Upper lobe of left lung (tissue), 6 donors: Measurements from ENCODE around the gene TP53TG5. TPM values are rescaled to one million over a fixed set of nuclear protein-coding genes. Genes with fewer than 3 reads are reported as not detected.

Source experiments
- ATAC-seq, 2 donors: fragments of 200-7000 bp; cut with Tn5 transposase; one replicate each; pipeline ENCODE4 v1.9.1; 2022; ENCODE audit warnings: mild to moderate bottlenecking in 2 of 2, moderate library complexity in 2 of 2; ENCODE audit not compliant: low FRiP score in 2 of 2
- DNase-seq, 2 donors: peaks; one replicate each; pipeline ENCODE4 v3.0.0-alpha.2; 2019 to 2020
- H3K27ac ChIP-seq, 4 donors: fragments of 200-600 bp; sonication (generic); one replicate each; pipeline ENCODE4 v1.5.1; 2016 to 2019
- H3K27me3 ChIP-seq, 4 donors: fragments of 200-600 bp; sonication (generic); one replicate each; pipeline ENCODE4 v1.5.1; 2017 to 2019
- H3K36me3 ChIP-seq, 4 donors: fragments of 200-600 bp; sonication (generic); one replicate each; pipeline ENCODE4 v1.5.1; 2016 to 2019
- H3K4me1 ChIP-seq, 4 donors: fragments of 200-600 bp; sonication (generic); one replicate each; pipeline ENCODE4 v1.5.1; 2018 to 2019
- H3K4me3 ChIP-seq, 4 donors: fragments of 200-600 bp; sonication (generic); one replicate each; pipeline ENCODE4 v1.5.1; 2017 to 2019; ENCODE audit warnings: mild to moderate bottlenecking in 2 of 4, moderate library complexity in 1 of 4
- H3K9me3 ChIP-seq, 4 donors: fragments of 200-600 bp; sonication (generic); one replicate each; pipeline ENCODE4 v1.5.1; 2018 to 2019
- CTCF ChIP-seq, 6 experiments: fragments of 450-650 bp in 4 of 6; fragments of 200-600 bp in 2 of 6; sonication (generic) in 2 of 6; IDR thresholded peaks; one replicate each; pipeline ENCODE4 v1.5.1; 2016 to 2019; ENCODE audit warnings: antibody characterized with exemption in 6 of 6
- EP300 ChIP-seq, 4 donors: sonication (generic); formaldehyde crosslinking; IDR thresholded peaks; one replicate each; pipeline ENCODE4 v1.5.1; 2017; ENCODE audit warnings: antibody characterized with exemption in 4 of 4, control low read depth in 2 of 4
- POLR2A ChIP-seq, 4 donors: fragments of 450-650 bp; IDR thresholded peaks; one replicate each; pipeline ENCODE4 v1.5.1; 2016 to 2017; ENCODE audit warnings: antibody characterized with exemption in 4 of 4, mild to moderate bottlenecking in 2 of 4
- POLR2AphosphoS5 ChIP-seq, 2 donors: sonication (generic); formaldehyde crosslinking; IDR thresholded peaks; one replicate each; pipeline ENCODE4 v1.5.1; 2017; ENCODE audit warnings: antibody characterized with exemption in 2 of 2
- WGBS, 2 donors: methylation state at CpG; one replicate each; pipeline ENCODE4 v1.1.5; 2017 to 2018; 5-methylcytosine and 5-hydroxymethylcytosine counted together
- total RNA-seq, 6 donors: library from RNA; depleted of rRNA in 4 of 6; stranded (reverse); fragments of >200 nt in 4 of 6; gene quantifications; one replicate each; pipeline versions ENCODE4 v1.1.0 to v1.2.1, GENCODE V29; 2016 to 2021
- donor health status: DM: no; HTN: no; CAD: no; lungs with moderate emphysema.
- donor health status: DM: no; HTN: yes; CAD: no; lungs with severe emphysema.

The TP53TG5 gene
- total RNA-seq, 6 donors from 2014 or later, result not detected

DNA sequence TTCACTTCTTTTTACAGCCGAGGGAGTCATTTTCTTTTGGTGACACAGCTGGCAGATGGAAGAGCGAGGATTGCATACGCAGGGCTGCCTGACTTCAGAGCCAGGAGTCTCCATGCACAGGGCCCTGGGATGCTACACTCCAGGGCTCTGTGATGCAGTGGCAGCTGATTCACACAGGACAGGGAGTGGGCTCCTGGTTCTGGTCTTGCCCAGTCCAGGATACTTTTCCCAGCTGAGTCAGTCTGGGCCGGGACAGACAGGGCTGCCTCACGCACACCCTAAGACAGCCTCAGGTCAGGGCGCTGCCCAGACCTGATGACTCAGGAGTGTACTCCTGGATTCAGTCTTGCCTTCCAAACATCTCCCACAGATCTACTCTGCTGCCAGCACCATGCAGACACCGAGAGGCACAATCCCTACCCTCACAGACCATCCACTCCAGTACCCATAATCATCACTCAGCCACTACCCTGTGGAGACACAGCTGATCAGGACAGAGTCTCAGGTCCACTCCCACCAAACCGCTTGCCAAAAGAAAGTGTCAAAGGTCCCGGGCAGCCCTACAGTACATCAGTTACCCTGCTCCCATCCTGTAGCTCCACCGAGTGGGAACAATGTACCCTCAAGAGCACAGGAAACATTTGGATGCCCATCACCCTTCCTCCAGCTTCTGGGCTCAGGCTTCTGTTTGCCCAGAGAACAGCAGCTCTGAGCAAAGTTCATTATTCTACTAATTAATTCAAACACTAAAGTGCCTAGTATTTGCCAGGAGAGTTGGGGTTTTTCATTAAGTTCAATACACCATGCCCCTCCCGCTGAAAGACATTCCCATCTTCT, 41.4 kb downstream of the TP53TG5 start:
- H3K27ac ChIP-seq, result peak overlapping the region; percentile 76 to 92 (median 92)
- peaks cover 22 to 56% (median 41%) of the 10 kb centered on the region in 4 donors for H3K4me1 ChIP-seq
- peaks cover 12 to 60% (median 29%) of the 10 kb centered on the region in 4 donors for H3K36me3 ChIP-seq
- TF ChIP-seq POLR2A (IDR thresholded peaks at IDR 0.05) (no peak), POLR2AphosphoS5 (IDR thresholded peaks at IDR 0.05) (peak; percentile 26 to 37), EP300 (IDR thresholded peaks at IDR 0.05) (no peak), CTCF (IDR thresholded peaks at IDR 0.05) (no peak)
- no peak overlapping the region for H3K4me3 ChIP-seq
- DNase-seq (no peak), ATAC-seq (peak; percentile 42 to 53)
- H3K27me3 ChIP-seq, result no peaks in the 10 kb centered on the region
- WGBS, 2 donors, result 65 to 73% methylated on average over 10 to 11 of the region's 11 CpGs
- H3K9me3 ChIP-seq, result no peaks in the 10 kb centered on the region

- no peak for TF ChIP-seq EP300 (IDR thresholded peaks at IDR 0.05)
- no peak for TF ChIP-seq POLR2A (IDR thresholded peaks at IDR 0.05)
- no peak for TF ChIP-seq CTCF (IDR thresholded peaks at IDR 0.05)
- no peak for TF ChIP-seq POLR2AphosphoS5 (IDR thresholded peaks at IDR 0.05)
- peaks cover 0 to 23% (median 5%) of the 10 kb centered on the region in 4 donors for H3K4me1 ChIP-seq
- H3K36me3 ChIP-seq, result peaks cover 42 to 93% (median 69%) of the 10 kb centered on the region in 4 donors
- ATAC-seq, result no peak
- H3K27me3 ChIP-seq, result no peaks in the 10 kb centered on the region
- WGBS, 2 donors, result 93 to 97% methylated on average over 3 of the region's 3 CpGs
- H3K27ac ChIP-seq, result no peak overlapping the region
- no peak overlapping the region for H3K4me3 ChIP-seq
- H3K9me3 ChIP-seq, result no peaks in the 10 kb centered on the region
- no peak for DNase-seq
Observed at GRCh38 chr20:45330476-45330875, 47.6 kb downstream of the TP53TG5 start.

- H3K4me3 ChIP-seq, result no peak overlapping the region
- TF ChIP-seq POLR2A (IDR thresholded peaks at IDR 0.05) (no peak), POLR2AphosphoS5 (IDR thresholded peaks at IDR 0.05) (peak; percentile 27 to 37)
- H3K36me3 ChIP-seq, result peaks cover 40 to 92% (median 70%) of the 10 kb centered on the region in 4 donors
- ATAC-seq (peak; percentile 37 to 65), DNase-seq (no peak)
- 61 to 79% methylated on average over 7 of the region's 7 CpGs for WGBS, 2 donors
- H3K27me3 ChIP-seq, result no peaks in the 10 kb centered on the region
- H3K27ac ChIP-seq, result no peak overlapping the region
- H3K4me1 ChIP-seq, result peaks cover 0 to 20% (median 5%) of the 10 kb centered on the region in 4 donors
- H3K9me3 ChIP-seq, result no peaks in the 10 kb centered on the region
Observed at GRCh38 chr20:45329497-45330319, 48.4 kb downstream of the TP53TG5 start.

DNA sequence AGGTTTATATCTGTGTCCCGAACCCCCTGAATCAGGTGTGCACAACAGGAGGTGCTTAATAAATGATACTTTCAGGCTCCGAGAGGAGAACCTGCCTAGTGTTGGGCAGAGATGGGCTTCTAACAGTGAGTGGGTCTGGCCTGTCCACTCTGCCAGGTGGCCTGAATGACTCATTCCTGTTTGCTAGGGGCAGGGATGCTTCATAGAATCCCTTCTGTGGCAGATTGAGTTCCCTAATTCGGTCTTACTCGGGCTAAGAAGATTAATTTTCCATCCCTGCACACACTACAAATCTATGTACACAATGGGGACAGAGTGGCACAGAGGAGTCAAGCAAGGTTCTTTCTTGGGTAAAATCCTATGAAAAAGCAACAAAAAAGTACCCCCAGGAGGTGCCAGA, 49.7 kb downstream of the TP53TG5 start:
- 84 to 88% methylated on average over 4 of the region's 4 CpGs for WGBS, 2 donors
- ATAC-seq (no peak), DNase-seq (no peak)
- peaks cover 40 to 83% (median 68%) of the 10 kb centered on the region in 4 donors for H3K36me3 ChIP-seq
- H3K27ac ChIP-seq, result no peak overlapping the region
- no peaks in the 10 kb centered on the region for H3K27me3 ChIP-seq
- H3K4me1 ChIP-seq, result peaks cover 0 to 19% (median 5%) of the 10 kb centered on the region in 4 donors
- no peak overlapping the region for H3K4me3 ChIP-seq
- TF ChIP-seq POLR2A (IDR thresholded peaks at IDR 0.05) (no peak), EP300 (IDR thresholded peaks at IDR 0.05) (no peak), POLR2AphosphoS5 (IDR thresholded peaks at IDR 0.05) (no peak), CTCF (IDR thresholded peaks at IDR 0.05) (no peak)
- no peaks in the 10 kb centered on the region for H3K9me3 ChIP-seq

GRCh38 chr20:45325371-45325770, 52.8 kb downstream of the TP53TG5 start:
- no peak overlapping the region for H3K27ac ChIP-seq

More at GRCh38 chr20:45325371-45325770, 52.8 kb downstream of the TP53TG5 start:
- H3K36me3 ChIP-seq, result peaks cover 20 to 53% (median 45%) of the 10 kb centered on the region in 4 donors
- WGBS, 2 donors, result 82 to 90% methylated on average over 3 to 5 of the region's 6 CpGs
- peaks cover 0 to 9% (median 3%) of the 10 kb centered on the region in 4 donors for H3K4me1 ChIP-seq
- ATAC-seq, result no peak
- no peak overlapping the region for H3K4me3 ChIP-seq
- TF ChIP-seq POLR2A (IDR thresholded peaks at IDR 0.05), result no peak
- no peak for TF ChIP-seq EP300 (IDR thresholded peaks at IDR 0.05)
- TF ChIP-seq POLR2AphosphoS5 (IDR thresholded peaks at IDR 0.05), result no peak
- no peak for TF ChIP-seq CTCF (IDR thresholded peaks at IDR 0.05)
- H3K27me3 ChIP-seq, result no peaks in the 10 kb centered on the region
- DNase-seq, result no peak
- H3K9me3 ChIP-seq, result no peaks in the 10 kb centered on the region
